ENCODE measurements around the gene PLEKHN1.

The PLEKHN1 gene

DNA sequence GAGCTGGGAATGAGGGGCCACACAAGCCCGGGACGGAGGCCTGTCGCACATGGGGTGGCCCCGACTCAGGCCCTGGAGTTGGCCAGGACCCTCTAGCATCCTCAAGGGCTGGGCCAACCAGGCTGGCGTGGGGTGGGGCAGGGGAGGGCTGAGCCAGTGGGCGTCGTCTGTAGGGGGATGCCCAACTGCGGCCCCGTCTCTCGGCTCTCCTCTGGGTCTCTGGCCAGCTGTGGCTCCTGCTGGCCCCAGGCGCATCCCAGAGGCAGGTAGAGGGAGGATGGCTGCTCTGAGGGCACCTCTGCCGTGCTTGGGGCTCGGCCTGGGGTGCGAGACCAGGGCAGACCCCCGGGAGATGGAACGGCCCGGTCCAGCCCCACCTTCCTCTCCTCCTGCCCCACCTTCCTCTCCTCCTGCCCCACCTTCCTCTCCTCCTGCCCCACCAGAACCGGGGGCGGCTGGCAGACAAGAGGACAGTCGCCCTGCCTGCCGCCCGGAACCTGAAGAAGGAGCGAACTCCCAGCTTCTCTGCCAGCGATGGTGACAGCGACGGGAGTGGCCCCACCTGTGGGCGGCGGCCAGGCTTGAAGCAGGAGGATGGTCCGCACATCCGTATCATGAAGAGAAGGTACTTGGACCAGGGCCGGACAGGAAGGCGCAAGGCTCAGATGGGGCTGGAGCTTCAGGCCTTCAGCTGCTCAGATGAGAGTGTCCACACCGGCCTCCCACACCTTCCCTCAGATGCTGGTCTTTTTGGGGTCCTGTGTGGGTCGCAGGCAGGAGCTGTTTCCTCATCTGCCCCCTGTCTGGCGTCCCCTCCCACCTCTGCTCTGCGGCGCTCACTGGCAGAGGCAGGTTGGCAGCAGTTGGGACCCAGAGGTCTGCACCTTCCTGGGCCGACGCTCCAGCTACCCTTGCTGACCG, 36.3 kb upstream of the PLEKHN1 start:
- in situ Hi-C loops (cut with MboI; ENCODE audit: low sequenced_read_pairs), result no loop called here

- in situ Hi-C loops (cut with MboI; ENCODE audit: low sequenced_read_pairs), result no loop called here
These were observed 35.6 kb upstream of the PLEKHN1 start for GRCh38 chr1:930633-931138.

- in situ Hi-C loops (cut with MboI; ENCODE audit: low sequenced_read_pairs), result no loop called here
These were observed 34.7 kb upstream of the PLEKHN1 start for GRCh38 chr1:931380-932172.

- in situ Hi-C loops (cut with MboI; ENCODE audit: low sequenced_read_pairs), result no loop called here
These were observed 34.1 kb upstream of the PLEKHN1 start for GRCh38 chr1:932173-932510.

GRCh38 chr1:932776-933602, 33.3 kb upstream of the PLEKHN1 start:
- in situ Hi-C loops (cut with MboI; ENCODE audit: low sequenced_read_pairs), result no loop called here

- in situ Hi-C loops (cut with MboI; ENCODE audit: low sequenced_read_pairs), result no loop called here
These were observed 32.7 kb upstream of the PLEKHN1 start for GRCh38 chr1:933603-933940.

DNA sequence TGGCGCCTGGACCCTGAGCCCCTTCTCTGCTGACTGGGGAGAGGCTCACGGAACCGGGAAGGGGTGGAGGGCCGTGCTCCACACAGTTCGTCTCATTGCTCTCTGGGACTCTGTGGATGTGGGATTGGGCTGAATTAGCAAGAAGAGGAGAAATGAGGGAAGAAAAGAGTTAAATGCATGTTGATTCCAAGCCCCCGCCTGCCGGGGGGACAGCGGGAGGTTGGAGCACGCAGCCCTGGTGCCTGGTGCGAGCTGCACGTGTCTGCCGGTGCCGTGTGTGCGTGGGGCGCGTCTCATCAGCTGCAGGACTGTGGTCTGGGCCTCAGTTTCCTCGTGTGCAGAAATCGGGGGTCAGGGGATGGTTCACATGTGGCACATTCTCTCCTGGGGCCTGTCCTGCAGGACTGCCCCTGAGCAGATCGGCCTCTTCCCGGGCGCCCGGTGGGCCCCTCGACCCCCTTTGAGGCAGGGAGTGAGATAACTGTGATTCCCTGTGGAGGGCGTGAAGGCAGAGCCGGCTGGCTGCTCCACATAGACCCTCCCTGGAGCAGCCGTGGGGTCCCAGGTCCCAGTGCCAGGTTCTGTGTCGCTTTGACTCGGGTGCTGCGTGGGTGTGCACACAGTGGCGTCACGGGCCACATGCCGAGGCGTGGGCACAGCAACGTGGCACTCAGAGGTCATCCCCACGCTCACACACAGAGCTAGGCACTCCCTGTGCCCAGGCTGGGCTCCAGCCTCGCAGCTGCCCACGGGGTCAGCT, 31.1 kb upstream of the PLEKHN1 start:
- in situ Hi-C loops (cut with MboI; ENCODE audit: low sequenced_read_pairs), result no loop called here

GRCh38 chr1:935751-936231, 30.5 kb upstream of the PLEKHN1 start:
- in situ Hi-C loops (cut with MboI; ENCODE audit: low sequenced_read_pairs), result no loop called here

- in situ Hi-C loops (cut with MboI; ENCODE audit: low sequenced_read_pairs), result no loop called here
These were observed 29.7 kb upstream of the PLEKHN1 start for GRCh38 chr1:936348-937264.

DNA sequence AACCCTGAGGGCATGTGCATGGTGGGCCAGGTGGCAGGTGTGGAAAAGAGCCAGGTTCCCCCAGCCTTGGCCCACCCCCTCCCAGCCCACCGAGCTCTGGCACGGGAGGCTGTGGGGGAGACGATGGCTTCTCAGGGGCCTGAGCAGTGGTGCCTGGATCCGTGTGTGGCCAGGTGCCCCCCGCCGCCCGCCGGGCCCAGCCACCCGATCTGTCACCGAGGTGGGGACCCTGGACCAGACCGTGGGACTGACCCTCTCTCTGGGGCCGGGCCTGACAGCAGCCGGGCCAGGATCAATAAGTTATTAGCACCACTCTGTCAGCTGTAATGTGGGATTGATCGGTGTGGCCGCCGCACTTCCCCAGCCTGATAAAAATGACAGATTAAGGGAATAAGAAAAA, 28.8 kb upstream of the PLEKHN1 start:
- in situ Hi-C loops (cut with MboI; ENCODE audit: low sequenced_read_pairs), result no loop called here

DNA sequence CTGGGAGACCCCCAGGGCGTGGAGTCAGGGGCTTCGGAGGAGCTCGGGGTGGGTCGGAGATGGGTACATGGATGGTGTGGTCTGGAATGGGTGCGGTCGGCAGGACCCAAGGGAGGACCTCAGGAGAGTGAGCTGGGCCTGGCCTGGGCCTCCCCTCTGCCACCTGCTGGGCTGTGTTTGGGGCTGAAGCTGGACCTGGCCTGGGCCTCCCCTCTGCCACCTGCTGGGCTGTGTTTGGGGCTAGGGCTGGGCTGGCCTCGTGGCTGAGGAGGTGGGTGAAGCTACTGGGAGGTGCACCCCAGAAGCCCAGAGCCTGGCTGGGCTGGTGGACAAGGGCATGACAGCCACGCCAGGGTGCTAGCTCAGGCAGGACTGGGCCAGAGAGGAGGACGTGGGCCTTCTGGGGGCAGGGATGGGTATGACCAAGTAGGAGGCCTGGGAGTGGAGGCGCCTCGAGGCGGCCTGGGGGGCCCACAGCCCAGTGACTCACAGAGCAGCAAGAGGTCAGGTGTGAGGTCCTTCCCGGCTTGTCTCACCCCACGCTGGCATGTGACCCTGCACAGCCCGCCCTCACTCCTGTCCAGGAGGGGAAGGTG, 28.1 kb upstream of the PLEKHN1 start:
- in situ Hi-C loops (cut with MboI; ENCODE audit: low sequenced_read_pairs), result no loop called here

GRCh38 chr1:938711-939489, 27.4 kb upstream of the PLEKHN1 start:
- in situ Hi-C loops (cut with MboI; ENCODE audit: low sequenced_read_pairs), result no loop called here

DNA sequence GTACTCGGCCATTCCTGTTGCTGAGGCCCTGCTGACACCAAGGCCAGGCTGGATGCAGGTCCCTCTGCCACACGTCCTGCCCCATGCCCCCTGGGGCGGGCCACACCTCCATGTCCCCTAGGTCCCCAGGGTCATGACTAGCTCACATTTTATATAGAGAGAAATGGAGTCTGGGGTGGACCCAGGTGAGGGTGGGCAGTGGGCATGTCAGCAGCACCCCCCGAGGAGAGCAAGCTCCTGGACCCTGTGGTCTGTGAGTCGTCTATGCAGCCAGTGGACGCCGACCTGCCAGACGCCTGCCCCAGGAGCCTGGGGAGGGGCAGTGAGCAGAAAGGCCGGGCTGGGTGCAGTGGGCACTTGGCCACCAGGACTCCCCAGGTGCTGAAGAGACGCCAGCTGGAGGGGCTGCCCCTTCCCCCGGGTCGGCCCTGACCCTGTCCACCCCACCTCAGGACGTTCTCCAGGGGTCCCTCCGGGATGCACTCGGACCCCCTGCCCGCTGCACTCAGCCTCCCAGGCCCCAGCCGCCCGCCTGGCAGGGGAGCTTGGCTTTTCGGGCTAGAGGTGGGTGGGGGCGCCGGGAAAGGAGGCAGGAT, 26.7 kb upstream of the PLEKHN1 start:
- in situ Hi-C loops (cut with MboI; ENCODE audit: low sequenced_read_pairs), result no loop called here

GRCh38 chr1:940107-941014, 25.9 kb upstream of the PLEKHN1 start:
- in situ Hi-C loops (cut with MboI; ENCODE audit: low sequenced_read_pairs), result no loop called here

DNA sequence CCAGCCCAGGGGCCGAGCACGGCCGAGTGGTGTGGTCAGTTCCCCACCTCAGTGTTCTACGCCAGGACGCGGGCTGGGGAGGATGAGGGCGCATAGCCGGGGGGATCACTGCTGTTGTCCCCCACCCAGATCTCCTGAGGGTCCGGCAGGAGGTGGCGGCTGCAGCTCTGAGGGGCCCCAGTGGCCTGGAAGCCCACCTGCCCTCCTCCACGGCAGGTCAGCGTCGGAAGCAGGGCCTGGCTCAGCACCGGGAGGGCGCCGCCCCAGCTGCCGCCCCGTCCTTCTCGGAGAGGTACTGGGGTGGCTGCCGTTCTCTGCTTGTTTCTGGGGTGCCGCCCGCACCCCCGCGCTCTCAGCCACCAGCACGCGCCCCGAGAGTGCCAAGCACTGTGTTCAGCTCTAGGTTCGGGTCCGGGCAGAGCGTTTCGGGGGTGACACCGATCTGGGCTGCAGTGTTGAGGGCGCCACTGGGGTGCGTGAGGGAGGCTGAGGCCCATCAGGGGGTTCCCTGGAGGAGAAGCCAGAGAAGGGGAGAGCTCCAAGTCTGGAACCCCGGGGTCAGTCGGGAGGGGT, 25.2 kb upstream of the PLEKHN1 start:
- in situ Hi-C loops (cut with MboI; ENCODE audit: low sequenced_read_pairs), result no loop called here
